Fibroblast of lung (primary cell): ENCODE measurements around the gene WDR5B.

ENCODE experiments used
- CTCF ChIP-seq, 2 donors: IDR thresholded peaks in 1 of 2; conservative IDR thresholded peaks in 1 of 2; 1 replicate in 1 of 2; 2 replicates in 1 of 2; pipeline ENCODE4 v1.5.1; 2011 to 2012; ENCODE audit warnings: low read length in 2 of 2, control low read depth in 1 of 2, inconsistent platforms in 1 of 2, low read depth in 1 of 2, mild to moderate bottlenecking in 1 of 2
- EZH2 ChIP-seq: IDR thresholded peaks from 2 replicates; pipeline ENCODE4 v1.5.1; 2012; ENCODE audit warnings: low read length, control low read depth, mild to moderate bottlenecking; ENCODE audit errors: missing control alignments

GRCh38 chr3:122462406-122462805 is 46.5 kb upstream of the WDR5B start:
- TF ChIP-seq CTCF (conservative IDR thresholded peaks at IDR 0.05 in 1 of 2, IDR thresholded peaks at IDR 0.05 in 1 of 2; ENCODE audit: low read depth in 1 of 2, low read length in 2 of 2) (no peak), EZH2 (no peak)
